NT2/D1 (cell line): ENCODE data around the gene FKBP8.
A peak's percentile ranks its signal among the peaks of the same experiment; 100 is the strongest.

Experiments
- DNase-seq: peaks from one replicate; pipeline ENCODE4 v3.0.0-alpha.2; 2011; ENCODE audit warnings: low read depth, low spot score
- H3K27me3 ChIP-seq: 2 replicates; pipeline ENCODE4 v1.6.0; 2011; ENCODE audit warnings: mild to moderate bottlenecking; ENCODE audit not compliant: insufficient read length, insufficient read depth
- H3K36me3 ChIP-seq: 2 replicates; pipeline ENCODE4 v1.6.1; 2011; ENCODE audit warnings: mild to moderate bottlenecking, low read length, mixed read lengths; ENCODE audit not compliant: insufficient read depth, insufficient read length
- H3K4me1 ChIP-seq: 2 replicates; pipeline ENCODE4 v1.5.1; 2011; ENCODE audit not compliant: insufficient read depth, insufficient read length
- H3K4me3 ChIP-seq: 2 replicates; pipeline ENCODE4 v1.5.1; 2011; ENCODE audit warnings: low read depth; ENCODE audit not compliant: insufficient read length
- H3K9ac ChIP-seq: 2 replicates; pipeline ENCODE4 v1.6.0; 2011; ENCODE audit warnings: low read depth; ENCODE audit not compliant: insufficient read length
- H3K9me3 ChIP-seq: 2 replicates; pipeline ENCODE4 v1.5.1; 2011; ENCODE audit warnings: mild to moderate bottlenecking, low read length; ENCODE audit not compliant: insufficient read depth
- SUZ12 ChIP-seq: IDR thresholded peaks from 2 replicates; pipeline ENCODE4 v1.6.1; 2011; ENCODE audit not compliant: insufficient read length, insufficient read depth; ENCODE audit errors: extremely low read depth
- YY1 ChIP-seq: IDR thresholded peaks from 2 replicates; pipeline ENCODE4 v1.6.1; 2011; ENCODE audit not compliant: insufficient read length, insufficient read depth
- ZNF274 ChIP-seq: IDR thresholded peaks from 2 replicates; pipeline ENCODE4 v1.6.1; 2011; ENCODE audit warnings: mild to moderate bottlenecking, low read depth, low read length

Gene FKBP8

GRCh38 chr19:18571564-18572344 lies 28.4 kb upstream of the FKBP8 start, which contains the start of gene UBA52:
UBA52 (plus strand) TSS chr19:18571857; CDS start chr19:18573301, 1,444 bp downstream.
- Histone ChIP-seq H3K9me3 (no peaks in the 10 kb centered on the region), H3K27me3 (no peaks in the 10 kb centered on the region), H3K4me3 (peak within 1 kb of the TSS; percentile 89), H3K4me1 (peaks cover 7% of the 10 kb centered on the region), H3K36me3 (peaks cover 77% of the 10 kb centered on the region), H3K9ac (peak within 1 kb of the TSS; percentile 97)
- peak; percentile 99 for DNase-seq
- no peak for TF ChIP-seq ZNF274
- TF ChIP-seq SUZ12, result no peak
- TF ChIP-seq YY1, result peak; percentile 99

- H3K27me3 ChIP-seq, result no peaks in the 10 kb centered on the region
- DNase-seq, result no peak
- H3K4me3 ChIP-seq, result no peak overlapping the region
- H3K9ac ChIP-seq, result no peak overlapping the region
- H3K9me3 ChIP-seq, result no peaks in the 10 kb centered on the region
- TF ChIP-seq SUZ12 (no peak), YY1 (no peak), ZNF274 (no peak)
- peaks cover 74% of the 10 kb centered on the region for H3K36me3 ChIP-seq
- H3K4me1 ChIP-seq, result peaks cover 4% of the 10 kb centered on the region
Observed at GRCh38 chr19:18568367-18568766, 25.0 kb upstream of the FKBP8 start.

GRCh38 chr19:18566953-18567352 lies 23.6 kb upstream of the FKBP8 start:
- H3K36me3 ChIP-seq, result peaks cover 78% of the 10 kb centered on the region

GRCh38 chr19:18562086-18562485 lies 18.7 kb upstream of the FKBP8 start:
- peaks cover 61% of the 10 kb centered on the region for H3K36me3 ChIP-seq
- H3K4me1 ChIP-seq, result peaks cover 3% of the 10 kb centered on the region
- H3K9me3 ChIP-seq, result no peaks in the 10 kb centered on the region
- DNase-seq, result no peak
- TF ChIP-seq ZNF274 (no peak), SUZ12 (no peak), YY1 (no peak)
- no peak overlapping the region for H3K9ac ChIP-seq
- no peak overlapping the region for H3K4me3 ChIP-seq
- no peaks in the 10 kb centered on the region for H3K27me3 ChIP-seq

More at GRCh38 chr19:18566953-18567352, 23.6 kb upstream of the FKBP8 start:
- Histone ChIP-seq H3K9ac (no peak overlapping the region), H3K4me3 (no peak overlapping the region), H3K27me3 (no peaks in the 10 kb centered on the region), H3K9me3 (no peaks in the 10 kb centered on the region), H3K4me1 (peaks cover under 1% of the 10 kb centered on the region)
- TF ChIP-seq YY1 (no peak), SUZ12 (no peak), ZNF274 (no peak)
- no peak for DNase-seq

- DNase-seq, result no peak
- Histone ChIP-seq H3K4me3 (no peak overlapping the region), H3K9me3 (no peaks in the 10 kb centered on the region), H3K9ac (no peak overlapping the region), H3K27me3 (no peaks in the 10 kb centered on the region), H3K4me1 (peaks cover 3% of the 10 kb centered on the region), H3K36me3 (peaks cover 39% of the 10 kb centered on the region)
- no peak for TF ChIP-seq YY1
- TF ChIP-seq SUZ12, result no peak
- no peak for TF ChIP-seq ZNF274
Observed at GRCh38 chr19:18559685-18560084, 16.3 kb upstream of the FKBP8 start.

- Histone ChIP-seq H3K4me1 (peaks cover 3% of the 10 kb centered on the region), H3K27me3 (no peaks in the 10 kb centered on the region), H3K9ac (peak overlapping the region; percentile 92), H3K4me3 (peak overlapping the region; percentile 82), H3K9me3 (no peaks in the 10 kb centered on the region), H3K36me3 (peaks cover 30% of the 10 kb centered on the region)
- TF ChIP-seq YY1 (no peak), SUZ12 (no peak), ZNF274 (no peak)
- no peak for DNase-seq
Observed at GRCh38 chr19:18558604-18559003, 15.2 kb upstream of the FKBP8 start.

- DNase-seq, result no peak
- peaks cover 3% of the 10 kb centered on the region for H3K4me1 ChIP-seq
Observed at GRCh38 chr19:18558202-18558555, 14.8 kb upstream of the FKBP8 start.

More at GRCh38 chr19:18558202-18558555, 14.8 kb upstream of the FKBP8 start:
- H3K27me3 ChIP-seq, result no peaks in the 10 kb centered on the region
- peak overlapping the region; percentile 92 for H3K9ac ChIP-seq
- TF ChIP-seq ZNF274 (no peak), YY1 (no peak), SUZ12 (no peak)
- peaks cover 26% of the 10 kb centered on the region for H3K36me3 ChIP-seq
- no peaks in the 10 kb centered on the region for H3K9me3 ChIP-seq
- peak overlapping the region; percentile 82 for H3K4me3 ChIP-seq
